HepG2 (cell line): ENCODE results near the gene DENND4B. TPM values are rescaled to one million over a fixed set of nuclear protein-coding genes. Genes with fewer than 3 reads are reported as not detected.

ENCODE experiments used
- BCL3 ChIP-seq: sonication (generic); formaldehyde crosslinking; IDR thresholded peaks from 2 replicates; pipeline ENCODE4 v1.5.1; 2020; ENCODE audit warnings: mild to moderate bottlenecking, missing genetic modification reagents, moderate library complexity
- DMAP1 ChIP-seq: IDR thresholded peaks from 2 replicates; pipeline ENCODE4 v1.6.1; 2016
- ELF3 ChIP-seq: IDR thresholded peaks from 2 replicates; pipeline ENCODE4 v1.6.1; 2016; ENCODE audit warnings: missing genetic modification reagents, missing compliant biosample characterization
- HNF1A ChIP-seq, 2 experiments: sonication (generic) in 1 of 2; formaldehyde crosslinking in 1 of 2; IDR thresholded peaks; 2 replicates each; pipeline versions ENCODE4 v1.4.0 to v1.6.1; 2016 to 2020; ENCODE audit warnings: borderline replicate concordance in 1 of 2, low read depth in 1 of 2, mild to moderate bottlenecking in 1 of 2, missing genetic modification reagents in 1 of 2
- NFE2 ChIP-seq: sonication (generic); formaldehyde crosslinking; IDR thresholded peaks from 2 replicates; pipeline ENCODE4 v1.4.0; 2020; ENCODE audit warnings: missing genetic modification reagents
- PBX2 ChIP-seq: IDR thresholded peaks from 2 replicates; pipeline ENCODE4 v1.6.1; 2016; ENCODE audit warnings: control low read depth
- PRMT3 ChIP-seq: sonication (generic); formaldehyde crosslinking; IDR thresholded peaks from 2 replicates; pipeline ENCODE4 v1.8.1; 2022; ENCODE audit warnings: low read depth, mild to moderate bottlenecking, moderate library complexity, missing genetic modification reagents, borderline replicate concordance
- TFDP1 ChIP-seq: IDR thresholded peaks from 2 replicates; pipeline ENCODE4 v1.6.1; 2016; ENCODE audit warnings: missing compliant biosample characterization, missing genetic modification reagents, borderline replicate concordance
- ZNF230 ChIP-seq: sonication (generic); formaldehyde crosslinking; IDR thresholded peaks from 2 replicates; pipeline ENCODE4 v1.4.0; 2020; ENCODE audit warnings: mild to moderate bottlenecking, missing genetic modification reagents
- ZNF281 ChIP-seq: sonication (generic); formaldehyde crosslinking; IDR thresholded peaks from 2 replicates; pipeline ENCODE4 v1.4.0; 2020; ENCODE audit warnings: missing genetic modification reagents, borderline replicate concordance
- ZNF607 ChIP-seq: sonication (generic); formaldehyde crosslinking; IDR thresholded peaks from 2 replicates; pipeline ENCODE4 v1.5.1; 2020; ENCODE audit warnings: missing genetic modification reagents, mild to moderate bottlenecking, borderline replicate concordance
- ZNF629 ChIP-seq: sonication (generic); formaldehyde crosslinking; conservative IDR thresholded peaks from 2 replicates; pipeline ENCODE4 v1.5.0; 2020; ENCODE audit warnings: missing genetic modification reagents
- ZNF660 ChIP-seq: sonication (generic); formaldehyde crosslinking; IDR thresholded peaks from 2 replicates; pipeline ENCODE4 v1.5.1; 2020; ENCODE audit warnings: mild to moderate bottlenecking, low read depth, missing genetic modification reagents, borderline replicate concordance
- ZNF891 ChIP-seq: sonication (generic); formaldehyde crosslinking; IDR thresholded peaks from 2 replicates; pipeline ENCODE4 v1.5.0; 2020; ENCODE audit warnings: mild to moderate bottlenecking, missing genetic modification reagents
- ZSCAN9 ChIP-seq: IDR thresholded peaks from 2 replicates; pipeline ENCODE4 v1.6.1; 2016; ENCODE audit warnings: borderline replicate concordance
- polyA plus RNA-seq, 8 experiments: library from polyadenylated mRNA; depleted of rRNA in 3 of 8; stranded (reverse) in 7 of 8; unstranded in 1 of 8; fragments of >200 nt; fragmentation: Illumina TruSeq in 4 of 8; extraction: Trizol in 4 of 8; gene quantifications; 2 replicates each; pipeline versions ENCODE4 v1.2.1 to v1.2.3, GENCODE V29; 2011 to 2016; ENCODE audit warnings: low read depth in 4 of 8, missing spikeins in 1 of 8, mixed read lengths in 1 of 8; ENCODE audit not compliant: insufficient read depth in 1 of 8
- total RNA-seq, 5 experiments: library from RNA; depleted of rRNA; stranded (reverse); fragments of >200 nt; fragmentation: Illumina TruSeq; extraction: Trizol; gene quantifications; 2 replicates each; pipeline ENCODE4 v1.2.3, GENCODE V29; 2016; ENCODE audit warnings: low read depth in 1 of 5

DENND4B gene
- total and polyA plus RNA-seq, 2 of the 13 experiments (the other 11 are each of a cell fraction or from before 2014, with no cell fraction given), result 15.1 to 20.3 TPM

GRCh38 chr1:153963030-153963849, 16.7 kb upstream of the DENND4B start, which contains the start of gene SLC39A1 (continued):
- peak; percentile 66; the same call in 1 of the 2 replicates for TF ChIP-seq TFDP1
- peak; percentile 93 for TF ChIP-seq PBX2
- TF ChIP-seq HNF1A (IDR thresholded peaks at IDR 0.05; ENCODE audit: low read depth), result no peak
- peak; percentile 40; the same call in 1 of the 2 replicates for TF ChIP-seq HNF1A (CRISPR knock-in tag; IDR thresholded peaks at IDR 0.05; ENCODE audit: borderline replicate concordance)
- TF ChIP-seq PRMT3, result no peak
- TF ChIP-seq ZNF629, result no peak
- TF ChIP-seq BCL3 (CRISPR knock-in tag), result no peak
- TF ChIP-seq NFE2, result no peak
- TF ChIP-seq ELF3, result peak; percentile 45; the same call in 1 of the 2 replicates
- 0 out of 2 replicates have a peak, but pooled peaks have one; percentile 30 for TF ChIP-seq ZNF891
- no peak for TF ChIP-seq ZNF230 (CRISPR knock-in tag)
- no peak for TF ChIP-seq ZNF660 (CRISPR knock-in tag)
- TF ChIP-seq ZSCAN9, result 0 out of 2 replicates have a peak, but pooled peaks have one; percentile 35
- peak; percentile 43 for TF ChIP-seq DMAP1 (CRISPR knock-in tag)
- peak; percentile 95 for TF ChIP-seq ZNF281 (CRISPR knock-in tag)
- TF ChIP-seq ZNF607 (CRISPR knock-in tag), result peak; percentile 60; the same call in 1 of the 2 replicates
